IPS-18a (cell line): ENCODE data around the gene GPRIN1.

Experiments used
- H3K27ac ChIP-seq: one replicate; pipeline ENCODE4 v1.5.1; 2013; ENCODE audit warnings: low read length
- H3K27me3 ChIP-seq: one replicate; pipeline ENCODE4 v1.6.1; 2013; ENCODE audit warnings: mild to moderate bottlenecking, low read length; ENCODE audit not compliant: control insufficient read depth, insufficient read depth
- H3K36me3 ChIP-seq: one replicate; pipeline ENCODE4 v1.6.1; 2013; ENCODE audit warnings: low read depth, low read length; ENCODE audit not compliant: control insufficient read depth
- H3K4me1 ChIP-seq: one replicate; pipeline ENCODE4 v1.6.1; 2013; ENCODE audit warnings: low read depth, low read length; ENCODE audit not compliant: control insufficient read depth
- H3K4me3 ChIP-seq: one replicate; pipeline ENCODE4 v1.5.1; 2013; ENCODE audit warnings: low read length
- H3K9ac ChIP-seq: one replicate; pipeline ENCODE4 v1.6.1; 2013; ENCODE audit warnings: mild to moderate bottlenecking, low read length, moderate library complexity
- H3K9me3 ChIP-seq: one replicate; pipeline ENCODE4 v1.6.1; 2013; ENCODE audit warnings: low read depth, low read length; ENCODE audit not compliant: control insufficient read depth

Gene GPRIN1

DNA sequence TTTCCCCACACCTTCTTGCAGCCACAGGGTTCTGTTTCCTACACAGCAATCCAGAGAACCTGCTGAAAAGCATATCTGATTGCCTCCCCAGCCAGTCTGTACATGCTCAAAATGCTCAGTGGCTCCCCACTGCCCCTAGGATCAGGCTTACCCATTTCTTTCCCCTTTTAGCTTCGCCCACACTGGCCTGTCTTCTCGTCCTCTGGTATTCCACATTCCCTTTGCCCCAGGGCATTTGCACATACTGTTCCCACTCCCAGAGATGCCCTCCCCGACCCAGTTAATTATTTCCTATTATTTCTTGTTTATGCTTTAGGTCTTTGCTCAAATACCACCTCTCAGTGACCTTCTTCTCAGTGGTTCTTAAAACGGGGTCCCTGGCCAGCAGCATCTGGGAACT, 30.7 kb upstream of the GPRIN1 start:
- Histone ChIP-seq H3K4me1 (peaks cover 9% of the 10 kb centered on the region), H3K9ac (no peak overlapping the region), H3K9me3 (no peaks in the 10 kb centered on the region), H3K27me3 (no peaks in the 10 kb centered on the region), H3K4me3 (no peak overlapping the region), H3K36me3 (no peaks in the 10 kb centered on the region), H3K27ac (no peak overlapping the region)

DNA sequence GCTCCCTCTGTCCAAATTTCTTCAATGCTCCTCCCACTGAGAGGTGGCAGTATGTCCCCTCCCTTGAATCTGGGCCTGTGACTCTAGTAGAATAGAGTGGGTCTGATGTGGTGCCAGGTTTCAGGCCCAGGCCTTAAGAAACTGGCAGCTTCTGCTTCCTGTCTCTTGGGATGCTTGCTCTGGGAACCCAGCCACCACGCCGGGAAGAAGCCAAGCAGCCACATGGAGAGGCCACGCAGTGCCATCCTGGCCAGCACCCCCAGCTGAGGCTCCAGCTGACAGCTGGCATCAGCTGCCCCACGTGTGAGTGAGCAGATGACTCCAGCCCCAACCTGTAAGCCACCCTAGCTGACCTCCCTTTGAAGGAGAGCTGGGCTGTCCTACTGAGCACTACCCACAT, 30.0 kb upstream of the GPRIN1 start:
- no peaks in the 10 kb centered on the region for H3K36me3 ChIP-seq
- H3K9me3 ChIP-seq, result no peaks in the 10 kb centered on the region
- peaks cover 10% of the 10 kb centered on the region for H3K4me1 ChIP-seq
- H3K4me3 ChIP-seq, result no peak overlapping the region
- no peak overlapping the region for H3K27ac ChIP-seq
- no peak overlapping the region for H3K9ac ChIP-seq
- no peaks in the 10 kb centered on the region for H3K27me3 ChIP-seq

- Histone ChIP-seq H3K4me3 (no peak overlapping the region), H3K36me3 (no peaks in the 10 kb centered on the region), H3K27me3 (no peaks in the 10 kb centered on the region), H3K4me1 (peaks cover 8% of the 10 kb centered on the region), H3K9ac (no peak overlapping the region), H3K27ac (no peak overlapping the region), H3K9me3 (no peaks in the 10 kb centered on the region)
Measured at GRCh38 chr5:176639208-176639607, 29.3 kb upstream of the GPRIN1 start.

DNA sequence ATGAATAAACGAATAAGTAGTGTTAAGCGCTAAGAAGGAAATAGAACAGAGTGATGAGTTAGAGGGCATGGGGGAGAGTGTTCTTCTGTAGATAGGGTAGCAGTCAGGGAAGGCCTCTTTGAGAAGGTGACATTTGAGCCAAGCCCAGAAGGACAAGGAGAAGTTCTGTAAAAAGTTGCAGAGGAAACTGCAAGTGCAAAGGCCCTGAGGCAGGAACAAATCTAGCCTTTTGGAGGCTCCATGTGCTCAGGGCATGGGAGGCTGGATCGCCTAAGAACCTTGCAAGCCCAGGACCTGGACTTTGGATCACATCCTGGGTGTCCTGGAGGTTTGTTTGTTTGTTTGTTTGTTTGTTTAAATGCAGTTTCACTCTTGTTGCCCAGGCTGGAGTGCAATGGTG, 28.5 kb upstream of the GPRIN1 start:
- H3K4me1 ChIP-seq, result peaks cover 10% of the 10 kb centered on the region
- H3K9ac ChIP-seq, result no peak overlapping the region
- peaks cover 1% of the 10 kb centered on the region for H3K27me3 ChIP-seq
- H3K4me3 ChIP-seq, result no peak overlapping the region
- no peaks in the 10 kb centered on the region for H3K36me3 ChIP-seq
- H3K9me3 ChIP-seq, result no peaks in the 10 kb centered on the region
- H3K27ac ChIP-seq, result no peak overlapping the region

- H3K36me3 ChIP-seq, result no peaks in the 10 kb centered on the region
- H3K9me3 ChIP-seq, result no peaks in the 10 kb centered on the region
- peaks cover 7% of the 10 kb centered on the region for H3K27me3 ChIP-seq
- no peak overlapping the region for H3K9ac ChIP-seq
- peaks cover 10% of the 10 kb centered on the region for H3K4me1 ChIP-seq
- H3K4me3 ChIP-seq, result no peak overlapping the region
- no peak overlapping the region for H3K27ac ChIP-seq
Measured at GRCh38 chr5:176637556-176637955, 27.6 kb upstream of the GPRIN1 start.

- H3K4me1 ChIP-seq, result peaks cover 10% of the 10 kb centered on the region
- H3K27ac ChIP-seq, result no peak overlapping the region
- H3K4me3 ChIP-seq, result no peak overlapping the region
- H3K9ac ChIP-seq, result no peak overlapping the region
- no peaks in the 10 kb centered on the region for H3K36me3 ChIP-seq
- no peaks in the 10 kb centered on the region for H3K9me3 ChIP-seq
- peaks cover 12% of the 10 kb centered on the region for H3K27me3 ChIP-seq
Measured at GRCh38 chr5:176636426-176636825, 26.5 kb upstream of the GPRIN1 start.

DNA sequence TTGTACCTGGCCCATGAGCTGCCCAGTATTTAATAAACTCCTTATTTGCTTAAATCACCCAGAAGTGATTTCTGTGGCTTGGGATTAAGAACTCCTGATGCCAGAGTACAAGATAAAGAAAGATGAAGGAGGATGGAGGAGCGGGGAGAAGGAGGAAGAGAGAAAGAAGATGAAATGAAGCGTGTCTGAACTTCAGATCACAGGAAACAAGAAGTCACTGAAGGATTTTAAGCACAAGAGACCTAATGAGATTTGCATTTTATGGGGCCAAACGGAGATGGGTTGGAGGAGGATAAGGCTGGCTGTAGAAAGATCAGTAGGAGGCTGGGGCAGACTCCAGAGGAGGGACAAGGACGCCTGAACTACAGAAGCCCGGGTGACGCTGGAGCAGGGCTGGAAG, 23.6 kb upstream of the GPRIN1 start:
- no peaks in the 10 kb centered on the region for H3K9me3 ChIP-seq
- H3K4me1 ChIP-seq, result peaks cover 10% of the 10 kb centered on the region
- H3K36me3 ChIP-seq, result no peaks in the 10 kb centered on the region
- H3K4me3 ChIP-seq, result no peak overlapping the region
- no peak overlapping the region for H3K27ac ChIP-seq
- H3K27me3 ChIP-seq, result peaks cover 40% of the 10 kb centered on the region
- no peak overlapping the region for H3K9ac ChIP-seq

- Histone ChIP-seq H3K36me3 (no peaks in the 10 kb centered on the region), H3K4me1 (peaks cover 10% of the 10 kb centered on the region), H3K9me3 (no peaks in the 10 kb centered on the region), H3K4me3 (no peak overlapping the region), H3K9ac (no peak overlapping the region), H3K27me3 (peaks cover 48% of the 10 kb centered on the region), H3K27ac (no peak overlapping the region)
Measured at GRCh38 chr5:176632745-176633144, 22.8 kb upstream of the GPRIN1 start.

DNA sequence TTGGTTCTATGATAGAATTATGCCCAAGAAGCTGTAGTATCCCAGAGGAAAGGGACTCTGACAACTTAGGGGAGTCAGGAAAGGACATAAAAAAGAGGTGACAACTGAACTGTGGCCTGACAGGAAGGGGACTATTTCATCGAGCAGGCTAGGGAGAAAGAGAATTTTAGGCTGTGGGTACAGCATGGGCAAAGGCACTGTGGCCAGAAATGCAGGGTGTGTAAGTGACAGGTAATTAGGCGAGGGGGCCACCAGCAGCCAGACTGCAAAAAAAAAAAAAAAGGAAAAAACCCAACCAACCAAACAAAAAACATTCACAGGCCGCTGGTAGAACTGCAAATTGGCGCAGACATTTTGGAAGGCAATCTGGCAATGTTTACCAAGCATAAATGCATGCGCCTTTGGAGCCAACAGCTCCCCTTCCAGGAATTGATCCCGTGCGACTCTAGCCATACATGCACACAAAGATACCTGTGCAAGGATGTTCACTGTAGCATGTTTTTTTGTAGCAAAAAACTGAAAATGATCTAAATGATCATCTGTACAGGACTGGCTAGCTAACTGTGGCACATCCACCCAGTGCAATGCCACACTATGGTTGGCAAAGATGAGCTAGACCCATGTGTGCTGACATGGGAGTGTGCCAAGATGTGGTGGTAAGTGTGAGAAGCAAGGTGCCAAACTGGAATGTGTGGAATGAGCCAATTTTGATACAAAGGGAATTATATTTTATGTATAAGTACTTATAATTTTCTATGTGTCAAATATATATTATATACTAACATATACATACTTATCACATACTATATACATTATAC, 21.6 kb upstream of the GPRIN1 start:
- Histone ChIP-seq H3K9me3 (no peaks in the 10 kb centered on the region), H3K27me3 (peaks cover 56% of the 10 kb centered on the region), H3K36me3 (no peaks in the 10 kb centered on the region), H3K4me1 (peaks cover 11% of the 10 kb centered on the region), H3K9ac (no peak overlapping the region), H3K4me3 (peak overlapping the region; percentile 79), H3K27ac (no peak overlapping the region)

- Histone ChIP-seq H3K27me3 (peaks cover 56% of the 10 kb centered on the region), H3K9me3 (no peaks in the 10 kb centered on the region), H3K9ac (no peak overlapping the region), H3K36me3 (no peaks in the 10 kb centered on the region), H3K4me1 (peaks cover 14% of the 10 kb centered on the region), H3K4me3 (peak overlapping the region; percentile 79), H3K27ac (no peak overlapping the region)
Measured at GRCh38 chr5:176630681-176631222, 20.8 kb upstream of the GPRIN1 start.

DNA sequence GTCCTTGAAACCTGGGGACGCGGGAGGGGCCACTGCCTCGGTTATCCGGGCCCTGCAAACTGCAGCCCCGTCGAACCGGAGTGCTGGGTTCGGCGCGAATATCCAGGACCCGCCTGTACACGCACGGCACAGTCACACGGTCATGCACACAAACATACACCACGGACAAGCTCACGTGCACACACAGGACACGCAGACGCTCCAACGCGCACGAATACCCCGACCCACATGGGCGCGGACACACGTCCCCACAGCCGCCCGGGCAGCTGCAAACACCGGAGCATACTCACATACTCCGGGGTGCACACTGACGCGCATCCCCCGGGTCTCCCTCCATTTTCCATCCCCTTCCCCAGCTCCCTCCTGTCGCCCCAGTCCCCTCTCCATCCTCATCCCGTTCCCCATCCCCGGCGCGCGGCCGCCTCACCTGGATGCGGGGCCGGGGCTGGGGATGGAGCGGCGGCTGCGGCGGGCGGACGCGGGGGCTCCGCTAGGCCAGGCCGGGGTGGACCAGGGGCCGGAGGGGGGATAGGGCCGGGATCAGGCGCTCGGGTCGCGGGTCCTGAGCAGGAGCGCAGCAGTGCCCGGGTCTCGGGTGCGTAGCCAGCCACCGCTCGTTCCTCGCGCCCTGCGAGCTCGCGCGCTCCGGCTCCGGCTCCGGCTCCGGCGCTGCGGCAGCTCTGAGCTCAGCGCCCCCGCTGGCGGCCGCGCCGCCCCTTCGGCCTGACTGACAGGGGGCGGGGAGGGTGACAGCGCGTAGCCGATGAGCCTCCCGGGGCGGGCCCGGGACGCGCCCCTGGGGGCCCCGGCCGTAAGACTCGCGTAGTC, 20.1 kb upstream of the GPRIN1 start, which contains the start of the genes EIF4E1B and SNCB:
Gene EIF4E1B, plus strand, starts transcription at position 823 of the 828 bp plus-strand sequence. CDS start 12,113 bp downstream, outside the sequence.
Gene SNCB, minus strand, starts transcription at position 682 of the 828 bp plus-strand sequence. CDS start 880 bp downstream, outside the sequence.
- H3K27me3 ChIP-seq, result peaks cover 56% of the 10 kb centered on the region
- peaks cover 14% of the 10 kb centered on the region for H3K4me1 ChIP-seq
- H3K36me3 ChIP-seq, result no peaks in the 10 kb centered on the region
- H3K9ac ChIP-seq, result no peak within 1 kb of the TSS
- no peaks in the 10 kb centered on the region for H3K9me3 ChIP-seq
- peak within 1 kb of the TSS; percentile 79 for H3K4me3 ChIP-seq
- H3K27ac ChIP-seq, result no peak within 1 kb of the TSS
